ENCODE data around the gene RACK1.
"Not testable (repeated sequence)": the region's sequence is repeated elsewhere in the genome, so short reads cannot be mapped to it uniquely, and the experiment has no call there.

RACK1 gene

DNA sequence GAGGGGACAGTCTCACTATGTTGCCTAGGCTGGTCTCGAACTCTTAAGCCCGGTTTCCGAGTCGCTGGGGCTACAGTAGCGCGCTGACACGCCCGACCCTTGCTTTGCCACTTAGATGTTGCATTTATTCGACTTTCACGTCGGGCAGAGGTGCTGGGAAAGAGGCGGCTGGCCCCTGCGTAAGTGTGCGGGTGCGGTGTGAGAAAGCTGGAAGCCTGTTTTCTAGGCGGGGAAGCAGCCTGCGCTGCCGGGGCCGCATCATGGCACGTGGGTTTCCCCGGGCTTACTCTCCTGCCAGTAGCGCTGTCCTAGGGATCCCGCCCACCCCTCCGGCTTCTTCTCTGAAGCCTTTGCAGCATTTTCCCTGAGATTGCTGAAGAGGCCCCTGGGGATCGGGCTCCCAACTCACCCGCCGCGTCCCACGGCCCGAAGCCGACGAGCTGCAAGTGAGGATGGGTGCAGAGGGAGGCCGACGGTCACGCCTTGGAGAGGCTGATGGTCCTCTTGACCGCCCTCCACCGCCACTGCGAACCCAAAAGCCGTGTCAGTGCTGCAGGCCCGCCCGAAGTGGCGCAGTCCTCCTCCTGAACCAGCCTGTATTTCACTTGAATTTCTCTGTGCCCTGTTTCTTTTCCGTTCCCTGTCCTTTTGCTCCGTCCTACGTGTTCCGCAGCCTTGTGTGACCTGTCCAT is 26.4 kb downstream of the RACK1 start:
- peak; percentile 56 for DNase-seq (ENCODE audit: low read depth)
- no peak for TF ChIP-seq CTCF (conservative IDR thresholded peaks at IDR 0.05; ENCODE audit: control insufficient read depth, insufficient read depth, low read depth, low read length)
- H3K4me3 ChIP-seq (ENCODE audit: control insufficient read depth, low read depth, low read length): peak overlapping the region; percentile 49

- TF ChIP-seq CTCF (conservative IDR thresholded peaks at IDR 0.05; ENCODE audit: control insufficient read depth, insufficient read depth, low read depth, low read length): no peak
- DNase-seq (ENCODE audit: low read depth): peak; percentile 79
- H3K4me3 ChIP-seq (ENCODE audit: control insufficient read depth, low read depth, low read length): peak overlapping the region; percentile 55
These were observed 27.4 kb downstream of the RACK1 start for GRCh38 chr5:181215997-181216989.

DNA sequence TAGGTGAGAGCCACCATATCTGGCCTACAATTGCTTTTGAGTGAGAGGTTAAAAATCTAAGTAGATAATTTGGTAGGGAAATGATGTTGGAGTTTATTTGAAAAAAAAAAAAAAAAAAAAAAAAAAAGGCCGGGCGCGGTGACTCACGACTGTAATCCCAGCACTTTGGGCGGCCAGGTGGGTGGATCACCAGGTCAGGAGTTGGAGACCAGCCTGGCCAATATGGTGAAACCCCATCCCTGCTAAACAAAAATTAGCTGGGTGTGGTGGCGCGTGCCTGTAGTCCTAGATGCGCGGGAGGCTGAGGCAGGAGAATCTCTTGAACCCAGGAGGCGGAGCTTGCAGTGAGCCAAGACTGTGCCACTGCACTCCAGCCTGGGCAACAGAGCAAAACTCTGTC is 29.5 kb downstream of the RACK1 start:
- not testable (repeated sequence) for DNase-seq (ENCODE audit: low read depth)

GRCh38 chr5:181212934-181213333 is 30.8 kb downstream of the RACK1 start:
- DNase-seq (ENCODE audit: low read depth): no peak
- H3K4me3 ChIP-seq (ENCODE audit: control insufficient read depth, low read depth, low read length): no peak overlapping the region
- no peak for TF ChIP-seq CTCF (conservative IDR thresholded peaks at IDR 0.05; ENCODE audit: control insufficient read depth, insufficient read depth, low read depth, low read length)

More for the DNA sequence above, 29.5 kb downstream of the RACK1 start:
- not testable (repeated sequence) for H3K4me3 ChIP-seq (ENCODE audit: control insufficient read depth, low read depth, low read length)

DNA sequence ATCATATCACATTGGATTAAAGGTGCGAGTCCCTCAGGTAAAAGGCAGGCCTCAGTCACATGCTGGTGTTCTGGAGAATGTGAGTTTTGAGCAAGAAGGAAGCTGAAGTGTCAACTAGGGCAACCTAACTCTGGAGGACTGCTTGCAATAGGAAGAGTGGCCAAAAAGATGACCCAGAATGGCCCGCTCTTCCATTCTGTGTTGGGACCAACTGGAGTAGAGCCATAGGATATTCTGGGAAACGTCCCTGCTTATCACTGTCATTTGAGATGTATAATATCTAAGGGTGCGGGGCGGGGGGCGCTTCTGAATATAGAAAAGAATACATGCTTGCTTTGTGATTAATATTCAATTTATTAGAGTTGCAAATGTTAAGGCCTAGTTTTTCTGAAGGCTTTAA is 31.6 kb downstream of the RACK1 start:
- no peak for TF ChIP-seq CTCF (conservative IDR thresholded peaks at IDR 0.05; ENCODE audit: control insufficient read depth, insufficient read depth, low read depth, low read length)
- no peak overlapping the region for H3K4me3 ChIP-seq (ENCODE audit: control insufficient read depth, low read depth, low read length)
- DNase-seq (ENCODE audit: low read depth): no peak

DNA sequence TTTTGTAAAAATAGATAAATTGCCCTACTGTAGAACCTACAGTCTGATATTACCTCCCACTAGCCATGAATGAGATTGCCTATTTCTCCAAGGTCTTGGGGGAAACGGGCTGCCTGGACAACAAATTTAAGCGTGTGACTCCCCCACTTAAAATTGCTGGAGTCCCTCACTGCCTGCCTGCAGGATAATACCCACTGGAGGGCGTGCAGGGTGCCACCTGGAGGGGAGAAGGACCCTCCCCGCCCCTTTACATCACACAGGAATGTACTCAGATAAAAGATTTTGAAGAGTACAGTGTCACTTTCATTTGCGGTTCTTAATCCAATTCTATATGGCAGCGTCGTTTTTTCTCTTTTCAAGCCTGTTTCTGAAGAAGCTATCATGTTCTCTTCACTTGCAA is 32.5 kb downstream of the RACK1 start:
- no peak for TF ChIP-seq CTCF (conservative IDR thresholded peaks at IDR 0.05; ENCODE audit: control insufficient read depth, insufficient read depth, low read depth, low read length)
- H3K4me3 ChIP-seq (ENCODE audit: control insufficient read depth, low read depth, low read length): no peak overlapping the region
- DNase-seq (ENCODE audit: low read depth): no peak

DNA sequence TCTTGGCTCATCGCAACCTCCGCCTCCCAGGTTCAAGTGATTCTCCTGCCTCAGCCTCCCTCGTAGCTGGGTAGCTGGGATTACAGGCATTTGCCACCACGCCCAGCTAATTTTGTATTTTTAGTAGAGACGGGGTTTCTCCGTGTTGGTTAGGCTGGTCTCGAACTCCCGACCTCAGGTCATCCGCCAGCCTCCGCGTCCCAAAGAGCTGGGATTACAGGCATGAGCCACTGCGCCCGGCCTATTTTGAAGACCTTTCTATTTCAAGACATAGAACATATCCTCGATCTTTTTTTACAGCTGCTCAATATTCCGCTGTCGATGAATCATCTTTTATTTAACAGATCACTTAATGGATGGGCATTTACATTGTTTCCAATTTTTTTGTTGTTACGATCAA is 33.0 kb downstream of the RACK1 start:
- not testable (repeated sequence) for H3K4me3 ChIP-seq (ENCODE audit: control insufficient read depth, low read depth, low read length); DNase-seq (ENCODE audit: low read depth)

GRCh38 chr5:181210148-181210547 is 33.6 kb downstream of the RACK1 start:
- H3K4me3 ChIP-seq (ENCODE audit: control insufficient read depth, low read depth, low read length); DNase-seq (ENCODE audit: low read depth): not testable (repeated sequence)

DNA sequence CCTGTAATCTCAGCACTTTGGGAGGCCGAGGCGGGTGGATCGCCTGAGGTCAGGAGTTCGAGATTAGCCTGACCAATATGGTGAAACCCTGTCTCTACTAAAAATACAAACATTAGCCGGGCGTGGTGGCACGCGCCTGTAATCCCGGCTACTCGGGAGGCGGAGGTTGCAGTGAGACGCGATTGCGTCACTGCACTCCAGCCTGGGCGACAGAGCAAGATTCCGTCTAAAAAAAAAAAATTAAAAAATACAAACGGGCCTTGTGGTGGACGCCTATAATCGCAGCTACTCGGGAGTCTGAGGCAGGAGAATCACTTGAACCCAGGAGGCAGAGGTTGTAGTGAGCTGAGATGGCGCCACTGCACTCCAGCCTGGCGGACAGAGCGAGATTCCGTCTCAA is 34.7 kb downstream of the RACK1 start:
- DNase-seq (ENCODE audit: low read depth); H3K4me3 ChIP-seq (ENCODE audit: control insufficient read depth, low read depth, low read length): not testable (repeated sequence)

All from fibroblast of mammary gland (primary cell).